Esophagus squamous epithelium (tissue), 5 donors: ENCODE results near the gene PNCK. TPM values are rescaled to one million over a fixed set of nuclear protein-coding genes. Genes with fewer than 3 reads are reported as not detected.

Experiments
- DNase-seq: peaks from one replicate; lab custom pipeline; 2025; lab: John Stamatoyannopoulos, UW
- H3K27ac ChIP-seq, 4 donors: fragments of 200-600 bp; sonication (generic); one replicate each; pipeline ENCODE4 v1.5.1; 2016 to 2019; ENCODE audit warnings: mild to moderate bottlenecking in 1 of 4
- H3K27me3 ChIP-seq, 4 donors: fragments of 200-600 bp; sonication (generic); 1 replicate in 3 of 4; 2 replicates in 1 of 4; pipeline versions ENCODE4 v1.5.1 to v1.6.0; 2017 to 2021; ENCODE audit warnings: antibody characterized with exemption in 1 of 4
- H3K36me3 ChIP-seq, 3 donors: fragments of 200-600 bp; sonication (generic); one replicate each; pipeline ENCODE4 v1.5.1; 2016 to 2019
- H3K4me1 ChIP-seq, 3 donors: fragments of 200-600 bp; sonication (generic); one replicate each; pipeline ENCODE4 v1.5.1; 2017 to 2019
- H3K4me3 ChIP-seq, 4 donors: fragments of 200-600 bp; sonication (generic); 1 replicate in 3 of 4; 2 replicates in 1 of 4; pipeline ENCODE4 v1.5.1; 2016 to 2019; ENCODE audit warnings: mild to moderate bottlenecking in 2 of 4, moderate library complexity in 1 of 4
- H3K9me3 ChIP-seq, 3 donors: fragments of 200-600 bp; sonication (generic); one replicate each; pipeline ENCODE4 v1.5.1; 2016 to 2019
- POLR2A ChIP-seq, 4 donors: fragments of 450-650 bp; IDR thresholded peaks; one replicate each; pipeline ENCODE4 v1.6.1; 2017; ENCODE audit warnings: antibody characterized with exemption in 4 of 4, mild to moderate bottlenecking in 4 of 4, moderate library complexity in 3 of 4
- whole genome bisulfite sequencing, 2 donors: methylation state at CpG; one replicate each; pipeline ENCODE4 v1.1.5; 2018; 5-methylcytosine and 5-hydroxymethylcytosine counted together
- intact Hi-C: fragments of 100-400 bp; cut with DNase I; formaldehyde crosslinking; loops from one replicate; pipeline ENCODE4 v1.15.0; 2022
- total RNA-seq, 4 donors: library from RNA; depleted of rRNA; stranded (reverse); fragments of >200 nt; gene quantifications; one replicate each; pipeline ENCODE4 v1.1.0, GENCODE V29; 2016
- TF ChIP-seq, protein P1 (sequence below), 6 experiments: fragments of 450-650 bp in 4 of 6; fragments of 200-600 bp in 2 of 6; sonication (generic) in 2 of 6; IDR thresholded peaks; one replicate each; pipeline ENCODE4 v1.5.1; 2016 to 2019; ENCODE audit warnings: antibody characterized with exemption in 6 of 6, mild to moderate bottlenecking in 4 of 6, moderate library complexity in 4 of 6
- donor health status: DM: yes; HTN: yes; CAD: no.

The PNCK gene
- total RNA-seq, 4 donors from 2014 or later = 0.82 to 5.7 (median 1.5) TPM; not detected in 1

- 75 to 82% methylated on average over 1 to 9 of the region's 9 CpGs for WGBS, 2 donors
- intact Hi-C loops = no loop called here
- TF ChIP-seq POLR2A (IDR thresholded peaks at IDR 0.05) = no peak
- TF ChIP-seq, protein P1, sequence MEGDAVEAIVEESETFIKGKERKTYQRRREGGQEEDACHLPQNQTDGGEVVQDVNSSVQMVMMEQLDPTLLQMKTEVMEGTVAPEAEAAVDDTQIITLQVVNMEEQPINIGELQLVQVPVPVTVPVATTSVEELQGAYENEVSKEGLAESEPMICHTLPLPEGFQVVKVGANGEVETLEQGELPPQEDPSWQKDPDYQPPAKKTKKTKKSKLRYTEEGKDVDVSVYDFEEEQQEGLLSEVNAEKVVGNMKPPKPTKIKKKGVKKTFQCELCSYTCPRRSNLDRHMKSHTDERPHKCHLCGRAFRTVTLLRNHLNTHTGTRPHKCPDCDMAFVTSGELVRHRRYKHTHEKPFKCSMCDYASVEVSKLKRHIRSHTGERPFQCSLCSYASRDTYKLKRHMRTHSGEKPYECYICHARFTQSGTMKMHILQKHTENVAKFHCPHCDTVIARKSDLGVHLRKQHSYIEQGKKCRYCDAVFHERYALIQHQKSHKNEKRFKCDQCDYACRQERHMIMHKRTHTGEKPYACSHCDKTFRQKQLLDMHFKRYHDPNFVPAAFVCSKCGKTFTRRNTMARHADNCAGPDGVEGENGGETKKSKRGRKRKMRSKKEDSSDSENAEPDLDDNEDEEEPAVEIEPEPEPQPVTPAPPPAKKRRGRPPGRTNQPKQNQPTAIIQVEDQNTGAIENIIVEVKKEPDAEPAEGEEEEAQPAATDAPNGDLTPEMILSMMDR (IDR thresholded peaks at IDR 0.05) = no peak
These were observed 16.5 kb downstream of the PNCK start for GRCh38 chrX:153657161-153657560.

GRCh38 chrX:153653556-153653955, 20.1 kb downstream of the PNCK start:
- Histone ChIP-seq H3K4me1 (no peaks in the 10 kb centered on the region), H3K36me3 (no peaks in the 10 kb centered on the region), H3K9me3 (no peaks in the 10 kb centered on the region), H3K27ac (no peak overlapping the region), H3K4me3 (no peak overlapping the region), H3K27me3 (peaks cover 0 to 17% (median 0%) of the 10 kb centered on the region in 4 donors)
- intact Hi-C loops = no loop called here
- TF ChIP-seq POLR2A (IDR thresholded peaks at IDR 0.05) = no peak
- TF ChIP-seq, protein P1 (IDR thresholded peaks at IDR 0.05) = no peak
- WGBS, 2 donors = 77 to 79% methylated on average over 2 of the region's 2 CpGs
- DNase-seq = no peak

More at GRCh38 chrX:153657161-153657560, 16.5 kb downstream of the PNCK start:
- Histone ChIP-seq H3K27me3 (peaks cover 0 to 13% (median 5%) of the 10 kb centered on the region in 4 donors), H3K9me3 (no peaks in the 10 kb centered on the region), H3K4me1 (no peaks in the 10 kb centered on the region), H3K36me3 (no peaks in the 10 kb centered on the region), H3K4me3 (no peak overlapping the region), H3K27ac (no peak overlapping the region)
- DNase-seq = no peak

GRCh38 chrX:153651540-153652079, 22.0 kb downstream of the PNCK start:
- TF ChIP-seq, protein P1 (IDR thresholded peaks at IDR 0.05) = peak in 4 of 6 experiments; percentile 8 to 36 (median 15)
- no peak for TF ChIP-seq POLR2A (IDR thresholded peaks at IDR 0.05)
- Histone ChIP-seq H3K27ac (no peak overlapping the region), H3K36me3 (no peaks in the 10 kb centered on the region), H3K4me3 (no peak overlapping the region), H3K9me3 (no peaks in the 10 kb centered on the region), H3K4me1 (peaks cover 0 to 14% (median 5%) of the 10 kb centered on the region in 3 donors), H3K27me3 (peaks cover 0 to 36% (median 3%) of the 10 kb centered on the region in 4 donors)
- intact Hi-C loops = no loop called here
- no peak for DNase-seq
- 0 to 74% methylated on average over 1 to 3 of the region's 9 CpGs for WGBS, 2 donors

DNA sequence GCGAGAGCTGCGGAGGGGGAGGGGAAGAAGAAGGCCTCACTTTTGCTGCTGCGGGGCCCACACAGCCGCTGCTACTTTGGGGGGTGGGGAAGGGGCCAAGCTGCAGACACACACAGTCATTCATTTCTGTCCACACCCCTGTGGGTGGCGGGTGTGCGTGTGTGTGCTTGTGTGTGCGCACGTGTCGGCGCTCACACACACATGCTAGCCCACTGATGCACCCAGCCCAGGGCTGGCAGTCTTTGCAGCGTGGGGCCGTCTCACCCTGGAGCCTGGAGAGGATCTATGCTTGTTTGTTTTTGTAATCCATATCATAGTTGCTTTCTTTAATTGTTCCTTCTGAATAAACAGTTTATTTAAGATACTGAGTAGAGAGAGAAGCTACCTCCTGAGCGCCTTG, 22.7 kb downstream of the PNCK start:
- no peaks in the 10 kb centered on the region for H3K36me3 ChIP-seq
- H3K27me3 ChIP-seq = peaks cover 0 to 43% (median 5%) of the 10 kb centered on the region in 4 donors
- no peak overlapping the region for H3K4me3 ChIP-seq
- no peak overlapping the region for H3K27ac ChIP-seq
- peaks cover 0 to 21% (median 5%) of the 10 kb centered on the region in 3 donors for H3K4me1 ChIP-seq
- TF ChIP-seq, protein P1 (IDR thresholded peaks at IDR 0.05) = no peak
- TF ChIP-seq POLR2A (IDR thresholded peaks at IDR 0.05) = no peak
- intact Hi-C loops = no loop called here
- no peaks in the 10 kb centered on the region for H3K9me3 ChIP-seq
- 77 to 83% methylated on average over 3 to 4 of the region's 13 CpGs for WGBS, 2 donors
- DNase-seq = no peak

GRCh38 chrX:153649915-153650782, 23.5 kb downstream of the PNCK start:
- intact Hi-C loops = no loop called here
- Histone ChIP-seq H3K27ac (no peak overlapping the region), H3K4me1 (peaks cover 0 to 21% (median 5%) of the 10 kb centered on the region in 3 donors), H3K27me3 (peaks cover 0 to 51% (median 8%) of the 10 kb centered on the region in 4 donors), H3K36me3 (no peaks in the 10 kb centered on the region), H3K9me3 (no peaks in the 10 kb centered on the region), H3K4me3 (no peak overlapping the region)
- WGBS, 2 donors = 38% methylated on average over 3 of the region's 41 CpGs; no CpG with 5 or more reads in 1 of the 2 donors
- no peak for DNase-seq
- no peak for TF ChIP-seq POLR2A (IDR thresholded peaks at IDR 0.05)
- TF ChIP-seq, protein P1 (IDR thresholded peaks at IDR 0.05) = no peak
